ENCODE data around the gene RRAGD.

Gene RRAGD

GRCh38 chr6:89371849-89372505, 40.1 kb downstream of the RRAGD start:
- DNase-seq = peak; percentile 76 to 80

- peak; percentile 45 to 47 for DNase-seq
Observed at GRCh38 chr6:89368999-89369398, 43.1 kb downstream of the RRAGD start.

GRCh38 chr6:89368107-89368506, 44.0 kb downstream of the RRAGD start:
- DNase-seq = peak; percentile 63 to 65

GRCh38 chr6:89364586-89364985, 47.5 kb downstream of the RRAGD start:
- DNase-seq = peak; percentile 43 to 49

GRCh38 chr6:89361171-89361570, 50.9 kb downstream of the RRAGD start:
- no peak for DNase-seq

GRCh38 chr6:89360415-89360999, 51.6 kb downstream of the RRAGD start:
- peak in 1 of 2 experiments; percentile 16 for DNase-seq

GRCh38 chr6:89359561-89359960, 52.5 kb downstream of the RRAGD start:
- no peak for DNase-seq

- DNase-seq = peak; percentile 40 to 54
Observed at GRCh38 chr6:89357390-89357789, 54.7 kb downstream of the RRAGD start.

- DNase-seq = no peak
Observed at GRCh38 chr6:89356642-89357170, 55.4 kb downstream of the RRAGD start.

- no peak for DNase-seq
Observed at GRCh38 chr6:89355511-89356194, 56.4 kb downstream of the RRAGD start.

- peak in 1 of 2 experiments; percentile 14 for DNase-seq
Observed at GRCh38 chr6:89353702-89354392, 58.2 kb downstream of the RRAGD start.

GRCh38 chr6:89353118-89353556, 58.9 kb downstream of the RRAGD start:
- DNase-seq = peak; percentile 26 to 29

GRCh38 chr6:89352278-89353117, 59.6 kb downstream of the RRAGD start, which contains the start of gene UBE2J1:
UBE2J1 (minus strand) TSS chr6:89352722; CDS start chr6:89352569, 153 bp downstream.
- peak; percentile 36 to 56 for DNase-seq

GRCh38 chr6:89351671-89352277, 60.3 kb downstream of the RRAGD start:
- DNase-seq = no peak

GRCh38 chr6:89350281-89350966, 61.6 kb downstream of the RRAGD start:
- DNase-seq = peak; percentile 88 to 92

- DNase-seq = no peak
Observed at GRCh38 chr6:89348372-89348771, 63.7 kb downstream of the RRAGD start.

GRCh38 chr6:89347825-89348224, 64.2 kb downstream of the RRAGD start:
- no peak for DNase-seq

GRCh38 chr6:89346433-89346832, 65.6 kb downstream of the RRAGD start:
- DNase-seq = no peak

- DNase-seq = no peak
Observed at GRCh38 chr6:89339565-89339964, 72.5 kb downstream of the RRAGD start.

GRCh38 chr6:89335164-89335563, 76.9 kb downstream of the RRAGD start:
- no peak for DNase-seq

- DNase-seq = no peak
Observed at GRCh38 chr6:89330910-89331309, 81.2 kb downstream of the RRAGD start.

All from Kasumi-1 (cell line).